Right lobe of liver (tissue), 6 donors: ENCODE data around the gene DLGAP4. TPM values are rescaled to one million over a fixed set of nuclear protein-coding genes. Genes with fewer than 3 reads are reported as not detected.
A peak's percentile ranks its signal among the peaks of the same experiment; 100 is the strongest.

Source experiments
- ATAC-seq, 4 donors: fragments of 200-7000 bp; cut with Tn5 transposase; one replicate each; pipeline ENCODE4 v1.9.1; 2020; ENCODE audit warnings: mild to moderate bottlenecking in 4 of 4, moderate library complexity in 4 of 4
- DNase-seq, 3 donors: peaks; one replicate each; pipeline ENCODE4 v3.0.0-alpha.2; 2020
- H3K27ac ChIP-seq, 3 donors: fragments of 200-600 bp; one replicate each; pipeline ENCODE4 v1.8.0; 2022
- H3K27me3 ChIP-seq, 2 donors: fragments of 200-600 bp; one replicate each; pipeline ENCODE4 v1.8.0; 2022
- H3K36me3 ChIP-seq, 4 donors: fragments of 200-600 bp; sonication (generic) in 1 of 4; one replicate each; pipeline versions ENCODE4 v1.5.1 to v1.8.0; 2017 to 2022; ENCODE audit warnings: control low read depth in 1 of 4
- H3K4me1 ChIP-seq, 4 donors: fragments of 200-600 bp; sonication (generic) in 1 of 4; one replicate each; pipeline versions ENCODE4 v1.5.1 to v1.8.0; 2017 to 2022; ENCODE audit warnings: control low read depth in 1 of 4
- H3K4me3 ChIP-seq, 3 donors: fragments of 200-600 bp; one replicate each; pipeline ENCODE4 v1.8.0; 2022
- H3K9me3 ChIP-seq, 4 donors: fragments of 200-600 bp; sonication (generic) in 1 of 4; one replicate each; pipeline versions ENCODE4 v1.5.1 to v1.8.0; 2017 to 2022; ENCODE audit warnings: control low read depth in 1 of 4
- POLR2A ChIP-seq: fragments of 450-650 bp; IDR thresholded peaks from one replicate; pipeline ENCODE4 v1.6.1; 2017; ENCODE audit warnings: antibody characterized with exemption, mild to moderate bottlenecking
- WGBS: methylation state at CpG from one replicate; pipeline ENCODE4 v1.1.6; 2018; ENCODE audit warnings: low coverage, low lambda C conversion rate; ENCODE audit not compliant: insufficient coverage; ENCODE audit errors: missing lambda C conversion rate; 5-methylcytosine and 5-hydroxymethylcytosine counted together
- intact Hi-C, 2 donors: fragments of 100-400 bp; cut with DNase I; formaldehyde crosslinking; loops; one replicate each; pipeline versions ENCODE4 v1.11.2 to v1.14.1; 2022
- long read RNA-seq: library from polyadenylated mRNA; unstranded; transcript quantifications from one replicate; pipeline ENCODE4 v2.0.0, GENCODE V29; 2019
- total RNA-seq, 6 experiments: library from RNA; depleted of rRNA in 2 of 6; stranded (reverse); fragments of >200 nt in 2 of 6; fragmentation: NEBNext Ultra II Directional in 3 of 6; extraction: Animal tissue kit (Norgen Biotek cat#: 25700) in 3 of 6; gene quantifications; one replicate each; pipeline versions ENCODE4 v1.1.0 to v1.2.4, GENCODE V29; 2016 to 2023
- TF ChIP-seq, protein P1 (sequence below), 4 donors: fragments of 200-600 bp in 3 of 4; fragments of 450-650 bp in 1 of 4; IDR thresholded peaks; one replicate each; pipeline versions ENCODE4 v1.5.1 to v1.8.0; 2016 to 2022; ENCODE audit warnings: antibody characterized with exemption in 4 of 4, mild to moderate bottlenecking in 2 of 4
- donor health status: DM: no; HTN: yes; CAD: no.
- donor health status: DM: no; HTN: no; CAD: no.
- donor health status: DM: no; HTN: no; CAD: no.
- donor health status: DM: no; HTN: yes; CAD: no.
- donor health status: DM: no; HTN: yes; CAD: no.

DLGAP4 gene, protein sequence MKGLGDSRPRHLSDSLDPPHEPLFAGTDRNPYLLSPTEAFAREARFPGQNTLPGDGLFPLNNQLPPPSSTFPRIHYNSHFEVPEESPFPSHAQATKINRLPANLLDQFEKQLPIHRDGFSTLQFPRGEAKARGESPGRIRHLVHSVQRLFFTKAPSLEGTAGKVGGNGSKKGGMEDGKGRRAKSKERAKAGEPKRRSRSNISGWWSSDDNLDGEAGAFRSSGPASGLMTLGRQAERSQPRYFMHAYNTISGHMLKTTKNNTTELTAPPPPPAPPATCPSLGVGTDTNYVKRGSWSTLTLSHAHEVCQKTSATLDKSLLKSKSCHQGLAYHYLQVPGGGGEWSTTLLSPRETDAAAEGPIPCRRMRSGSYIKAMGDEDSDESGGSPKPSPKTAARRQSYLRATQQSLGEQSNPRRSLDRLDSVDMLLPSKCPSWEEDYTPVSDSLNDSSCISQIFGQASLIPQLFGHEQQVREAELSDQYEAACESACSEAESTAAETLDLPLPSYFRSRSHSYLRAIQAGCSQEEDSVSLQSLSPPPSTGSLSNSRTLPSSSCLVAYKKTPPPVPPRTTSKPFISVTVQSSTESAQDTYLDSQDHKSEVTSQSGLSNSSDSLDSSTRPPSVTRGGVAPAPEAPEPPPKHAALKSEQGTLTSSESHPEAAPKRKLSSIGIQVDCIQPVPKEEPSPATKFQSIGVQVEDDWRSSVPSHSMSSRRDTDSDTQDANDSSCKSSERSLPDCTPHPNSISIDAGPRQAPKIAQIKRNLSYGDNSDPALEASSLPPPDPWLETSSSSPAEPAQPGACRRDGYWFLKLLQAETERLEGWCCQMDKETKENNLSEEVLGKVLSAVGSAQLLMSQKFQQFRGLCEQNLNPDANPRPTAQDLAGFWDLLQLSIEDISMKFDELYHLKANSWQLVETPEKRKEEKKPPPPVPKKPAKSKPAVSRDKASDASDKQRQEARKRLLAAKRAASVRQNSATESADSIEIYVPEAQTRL
- total RNA-seq = 10 to 100 TPM; 15.5 to 35.1 (median 23.2) TPM
- long read RNA-seq, partial matches to known transcripts = 2 of 7 reads
- long read RNA-seq, other reads (novel, unspliced or antisense) = 3 of 7 reads

DNA sequence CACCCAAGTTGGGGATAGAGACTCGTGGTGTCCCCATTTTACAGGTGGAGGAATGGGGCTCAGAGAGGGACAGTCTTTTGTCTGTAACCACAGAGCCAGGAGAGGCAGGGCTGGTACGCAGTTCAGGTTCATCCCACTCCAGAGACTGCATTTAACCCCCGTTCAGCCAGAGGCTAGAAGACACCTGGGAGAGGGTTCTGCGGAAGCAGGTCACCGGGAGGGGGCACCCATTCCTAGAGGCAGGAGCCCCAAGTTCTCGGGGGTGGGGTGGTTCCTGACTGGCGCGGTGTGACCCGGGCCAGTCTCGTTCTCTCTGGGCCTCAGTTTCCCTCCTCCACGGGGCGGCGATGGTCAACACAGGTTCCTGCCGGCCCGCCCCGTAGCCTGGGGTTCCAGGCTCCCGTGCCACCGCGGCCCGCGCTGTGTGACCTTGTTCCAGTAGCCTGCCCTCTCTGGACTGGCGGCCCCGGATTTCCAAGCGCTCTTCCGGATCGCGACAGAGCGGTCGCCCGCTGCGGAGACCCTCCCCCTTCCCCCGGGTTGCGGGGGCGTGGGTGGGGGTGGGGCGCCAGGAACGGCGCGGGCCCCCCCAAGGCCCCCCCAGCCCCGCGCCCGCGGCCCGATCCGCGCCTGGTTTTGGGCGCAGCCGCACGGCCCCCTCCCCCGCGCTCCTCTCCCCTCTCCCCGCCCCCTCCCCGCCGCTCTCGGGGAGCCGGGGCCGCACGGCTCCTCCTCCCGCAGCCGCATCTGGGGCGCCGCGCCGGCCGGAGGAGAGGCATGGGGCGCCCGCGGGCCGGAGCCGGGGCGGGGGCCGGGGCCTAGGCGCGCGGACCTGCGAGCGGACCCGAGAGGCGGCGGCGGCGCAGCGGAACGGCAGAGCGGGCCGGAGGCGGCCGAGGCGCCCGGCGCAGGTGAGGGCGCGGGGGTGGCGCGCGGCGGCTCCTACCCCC is at the start of gene DLGAP4:
TSS of gene DLGAP4 (plus strand) at position 738 of the 950 bp plus-strand sequence. CDS start 125,379 bp downstream, outside the sequence.
- TF ChIP-seq POLR2A = no peak
- Histone ChIP-seq H3K4me1 (peaks cover 0 to 6% (median 3%) of the 10 kb centered on the region in 4 donors), H3K4me3 (peak within 1 kb of the TSS in 1 of 3 donors; percentile 7), H3K9me3 (no peaks in the 10 kb centered on the region), H3K27ac (no peak within 1 kb of the TSS), H3K27me3 (peaks cover 5 to 14% of the 10 kb centered on the region in 2 donors), H3K36me3 (no peaks in the 10 kb centered on the region)
- DNase-seq (no peak), ATAC-seq (no peak)
- intact Hi-C loops = no loop called here
- WGBS = 0% methylated on average over 1 of the region's 96 CpGs

DNA sequence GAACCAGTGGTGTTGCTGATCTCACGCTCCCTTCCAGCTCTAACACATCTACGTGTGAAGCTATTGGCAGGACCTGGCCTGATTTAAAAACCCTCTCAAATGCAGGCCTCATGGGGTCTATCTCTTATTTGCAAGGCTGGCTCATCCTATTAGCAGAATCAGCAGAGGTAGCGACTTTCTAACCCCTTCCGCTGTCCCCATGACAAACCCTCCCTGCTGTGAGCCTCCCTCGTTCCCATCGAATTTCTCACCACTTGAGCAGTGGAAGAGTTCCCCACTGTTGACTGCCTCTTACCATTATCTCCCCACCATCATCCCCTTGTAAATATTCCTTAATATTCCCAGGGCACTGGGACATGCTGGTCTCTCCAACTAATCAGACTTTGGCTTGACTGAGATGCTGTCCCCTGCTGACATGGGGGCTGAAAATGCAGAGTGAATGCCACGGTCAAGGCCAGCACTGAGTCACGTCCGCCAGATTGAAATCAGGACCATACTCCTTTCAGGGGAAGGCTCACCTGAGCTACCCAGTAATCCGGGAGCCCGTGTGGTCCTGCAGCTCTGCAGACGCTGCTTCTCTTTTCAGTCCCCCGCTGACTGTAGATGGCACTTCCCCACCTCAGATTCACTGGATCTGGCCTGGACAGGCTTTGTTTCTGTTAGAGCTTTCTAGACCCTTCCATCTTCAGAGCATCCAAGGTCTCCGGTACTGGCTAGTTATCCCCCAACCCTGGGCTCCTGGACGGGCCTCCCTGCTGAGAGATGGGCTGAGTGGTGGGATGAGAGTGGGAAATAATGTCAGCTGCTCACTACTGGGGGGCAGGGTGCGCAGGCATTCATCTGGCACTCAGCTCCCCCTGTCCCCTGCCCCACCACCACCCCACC is 46.7 kb upstream of the DLGAP4 start:
- H3K27ac ChIP-seq = no peak overlapping the region
- WGBS = 60% methylated on average over 13 of the region's 16 CpGs
- H3K9me3 ChIP-seq = no peaks in the 10 kb centered on the region
- H3K27me3 ChIP-seq = no peaks in the 10 kb centered on the region
- H3K4me1 ChIP-seq = no peaks in the 10 kb centered on the region
- ATAC-seq = peak in 1 of 4 donors; percentile 15
- no peak for DNase-seq
- peaks cover 0 to 16% (median 4%) of the 10 kb centered on the region in 4 donors for H3K36me3 ChIP-seq
- intact Hi-C loops = no loop called here
- no peak for TF ChIP-seq POLR2A
- TF ChIP-seq, protein P1, sequence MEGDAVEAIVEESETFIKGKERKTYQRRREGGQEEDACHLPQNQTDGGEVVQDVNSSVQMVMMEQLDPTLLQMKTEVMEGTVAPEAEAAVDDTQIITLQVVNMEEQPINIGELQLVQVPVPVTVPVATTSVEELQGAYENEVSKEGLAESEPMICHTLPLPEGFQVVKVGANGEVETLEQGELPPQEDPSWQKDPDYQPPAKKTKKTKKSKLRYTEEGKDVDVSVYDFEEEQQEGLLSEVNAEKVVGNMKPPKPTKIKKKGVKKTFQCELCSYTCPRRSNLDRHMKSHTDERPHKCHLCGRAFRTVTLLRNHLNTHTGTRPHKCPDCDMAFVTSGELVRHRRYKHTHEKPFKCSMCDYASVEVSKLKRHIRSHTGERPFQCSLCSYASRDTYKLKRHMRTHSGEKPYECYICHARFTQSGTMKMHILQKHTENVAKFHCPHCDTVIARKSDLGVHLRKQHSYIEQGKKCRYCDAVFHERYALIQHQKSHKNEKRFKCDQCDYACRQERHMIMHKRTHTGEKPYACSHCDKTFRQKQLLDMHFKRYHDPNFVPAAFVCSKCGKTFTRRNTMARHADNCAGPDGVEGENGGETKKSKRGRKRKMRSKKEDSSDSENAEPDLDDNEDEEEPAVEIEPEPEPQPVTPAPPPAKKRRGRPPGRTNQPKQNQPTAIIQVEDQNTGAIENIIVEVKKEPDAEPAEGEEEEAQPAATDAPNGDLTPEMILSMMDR (IDR thresholded peaks at IDR 0.05) = no peak
- no peak overlapping the region for H3K4me3 ChIP-seq

DNA sequence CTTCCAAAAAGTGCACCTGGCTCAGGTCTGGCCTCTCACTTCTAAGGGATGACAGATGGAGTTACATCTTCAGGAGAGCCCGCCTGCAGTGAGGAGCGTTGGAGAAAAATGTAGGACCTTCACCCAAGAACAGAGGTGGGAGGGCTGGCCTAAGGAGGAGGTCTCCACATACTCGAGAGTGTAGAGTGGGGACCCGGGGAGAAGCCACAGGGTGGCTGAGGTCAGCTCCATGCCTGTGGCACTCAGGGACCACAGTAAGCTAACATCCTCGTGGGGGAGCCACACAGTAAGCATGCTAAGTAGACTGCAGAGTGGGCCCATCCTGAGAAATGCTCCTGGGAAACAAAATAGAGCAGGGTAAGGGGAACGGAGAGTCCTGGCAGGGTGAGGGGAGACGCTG is 45.8 kb upstream of the DLGAP4 start:
- no peak for DNase-seq
- WGBS = 57% methylated on average over 7 of the region's 7 CpGs
- H3K36me3 ChIP-seq = peaks cover 0 to 14% (median 4%) of the 10 kb centered on the region in 4 donors
- no peaks in the 10 kb centered on the region for H3K9me3 ChIP-seq
- intact Hi-C loops = no loop called here
- no peak for ATAC-seq
- H3K4me3 ChIP-seq = no peak overlapping the region
- H3K4me1 ChIP-seq = no peaks in the 10 kb centered on the region
- no peak overlapping the region for H3K27ac ChIP-seq
- TF ChIP-seq, protein P1 (IDR thresholded peaks at IDR 0.05) = no peak
- no peak for TF ChIP-seq POLR2A
- no peaks in the 10 kb centered on the region for H3K27me3 ChIP-seq
